GM19025 (cell line): ENCODE results near the gene ADAMTS15.

Experiments
- ATAC-seq: cut with Tn5 transposase; IDR thresholded peaks from one replicate; pipeline ENCODE4 v1.9.1; 2021; ENCODE audit warnings: mild to moderate bottlenecking, low read depth, moderate library complexity; ENCODE audit not compliant: unreplicated experiment

The ADAMTS15 gene

GRCh38 chr11:130448416-130449309, at the start of gene ADAMTS15:
ADAMTS15 (plus strand) TSS chr11:130448645; CDS start chr11:130448974, 329 bp downstream.
- ATAC-seq = peak; percentile 61

GRCh38 chr11:130399196-130399595, 49.2 kb upstream of the ADAMTS15 start:
- no peak for ATAC-seq

GRCh38 chr11:130400781-130401483, 47.5 kb upstream of the ADAMTS15 start:
- ATAC-seq = no peak

- ATAC-seq = no peak
Measured at GRCh38 chr11:130402570-130402969, 45.9 kb upstream of the ADAMTS15 start.

GRCh38 chr11:130403271-130403804, 45.1 kb upstream of the ADAMTS15 start:
- no peak for ATAC-seq

- ATAC-seq = no peak
Measured at GRCh38 chr11:130403967-130404366, 44.5 kb upstream of the ADAMTS15 start.

- no peak for ATAC-seq
Measured at GRCh38 chr11:130404727-130405126, 43.7 kb upstream of the ADAMTS15 start.

- no peak for ATAC-seq
Measured at GRCh38 chr11:130405428-130405827, 43.0 kb upstream of the ADAMTS15 start.

GRCh38 chr11:130407978-130408377, 40.5 kb upstream of the ADAMTS15 start:
- no peak for ATAC-seq

- ATAC-seq = no peak
Measured at GRCh38 chr11:130408401-130408890, 40.0 kb upstream of the ADAMTS15 start.

- ATAC-seq = no peak
Measured at GRCh38 chr11:130408901-130409300, 39.5 kb upstream of the ADAMTS15 start.

GRCh38 chr11:130409594-130410388, 38.7 kb upstream of the ADAMTS15 start:
- ATAC-seq = no peak

- no peak for ATAC-seq
Measured at GRCh38 chr11:130411223-130411622, 37.2 kb upstream of the ADAMTS15 start.

GRCh38 chr11:130413405-130414106, 34.9 kb upstream of the ADAMTS15 start:
- ATAC-seq = no peak

- no peak for ATAC-seq
Measured at GRCh38 chr11:130414107-130415080, 34.1 kb upstream of the ADAMTS15 start.

- ATAC-seq = no peak
Measured at GRCh38 chr11:130415731-130416529, 32.5 kb upstream of the ADAMTS15 start.

GRCh38 chr11:130416530-130416882, 31.9 kb upstream of the ADAMTS15 start:
- no peak for ATAC-seq

GRCh38 chr11:130416906-130417305, 31.5 kb upstream of the ADAMTS15 start:
- no peak for ATAC-seq
